Osteoblast (primary cell): ENCODE measurements around the gene PDIA4. TPM values are rescaled to one million over a fixed set of nuclear protein-coding genes. Genes with fewer than 3 reads are reported as not detected.
A peak's percentile ranks its signal among the peaks of the same experiment; 100 is the strongest.

ENCODE experiments used
- DNase-seq: peaks from one replicate; pipeline ENCODE4 v3.0.0; 2011; ENCODE audit warnings: low spot score, mixed read lengths; ENCODE audit not compliant: insufficient read length; ENCODE audit errors: missing footprints
- H2AFZ ChIP-seq: 2 replicates; pipeline ENCODE4 v1.6.0; 2011; ENCODE audit warnings: mild to moderate bottlenecking, low read length
- H3K27ac ChIP-seq: 2 replicates; pipeline ENCODE4 v1.5.1; 2011; ENCODE audit warnings: mild to moderate bottlenecking, low read depth, low read length, moderate library complexity
- H3K27me3 ChIP-seq: 2 replicates; pipeline ENCODE4 v1.6.0; 2012; ENCODE audit warnings: mild to moderate bottlenecking, control low read depth, inconsistent platforms, low read length, moderate library complexity; ENCODE audit not compliant: insufficient read depth
- H3K36me3 ChIP-seq: 2 replicates; pipeline ENCODE4 v1.5.1; 2011; ENCODE audit warnings: mild to moderate bottlenecking, low read length, control low read depth, moderate library complexity; ENCODE audit not compliant: insufficient read depth
- H3K4me1 ChIP-seq: 2 replicates; pipeline ENCODE4 v1.5.1; 2011; ENCODE audit warnings: mild to moderate bottlenecking, low read length, control low read depth, moderate library complexity; ENCODE audit not compliant: insufficient read depth
- H3K4me2 ChIP-seq: 2 replicates; pipeline ENCODE4 v1.6.0; 2011; ENCODE audit warnings: mild to moderate bottlenecking, low read length; ENCODE audit not compliant: insufficient read depth
- H3K4me3 ChIP-seq: fragments of 200-600 bp; sonication (generic); 3 replicates; pipeline ENCODE4 v1.5.1; 2012; ENCODE audit warnings: mild to moderate bottlenecking, low read length, inconsistent platforms; ENCODE audit not compliant: insufficient read depth
- H3K79me2 ChIP-seq: 2 replicates; pipeline ENCODE4 v1.6.0; 2012; ENCODE audit warnings: mild to moderate bottlenecking, low read length, control low read depth, inconsistent platforms; ENCODE audit not compliant: insufficient read depth
- H3K9me3 ChIP-seq: 2 replicates; pipeline ENCODE4 v1.5.1; 2011; ENCODE audit warnings: low read depth, low read length, control low read depth
- H4K20me1 ChIP-seq: 2 replicates; pipeline ENCODE4 v1.6.0; 2012; ENCODE audit warnings: mild to moderate bottlenecking, low read length, control low read depth; ENCODE audit not compliant: insufficient read depth
- total RNA-seq: library from RNA; depleted of rRNA; stranded (reverse); fragments of >200 nt; gene quantifications from 2 replicates; pipeline ENCODE4 v1.2.3, GENCODE V29; 2012
- TF ChIP-seq, protein P1 (sequence below): IDR thresholded peaks from 2 replicates; pipeline ENCODE4 v1.5.1; 2011; ENCODE audit warnings: mild to moderate bottlenecking, low read depth, low read length, moderate library complexity; ENCODE audit errors: extremely low read depth

The PDIA4 gene
- total RNA-seq, 1 donor: 220 TPM

DNA sequence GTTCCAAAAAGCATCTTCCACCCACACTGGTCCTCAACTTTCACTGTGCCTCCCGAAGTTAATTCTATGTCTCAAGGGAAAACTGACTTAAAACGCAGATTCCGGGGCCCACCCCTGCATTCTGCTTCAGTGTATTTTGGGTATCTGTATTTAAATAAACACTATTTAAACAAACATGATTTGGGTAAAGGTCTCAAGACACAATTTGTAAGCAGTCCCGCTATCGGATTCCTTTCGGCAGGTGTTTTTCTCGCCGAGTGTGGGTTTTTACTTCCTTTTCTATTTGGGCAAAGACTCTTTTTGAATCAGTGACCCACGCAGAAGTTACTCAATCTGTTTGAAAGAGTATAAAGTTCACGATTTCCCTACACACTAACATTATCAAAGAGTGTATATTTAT lies 1.2 kb downstream of the PDIA4 start:
- H3K9me3 ChIP-seq: no peaks in the 10 kb centered on the region

DNA sequence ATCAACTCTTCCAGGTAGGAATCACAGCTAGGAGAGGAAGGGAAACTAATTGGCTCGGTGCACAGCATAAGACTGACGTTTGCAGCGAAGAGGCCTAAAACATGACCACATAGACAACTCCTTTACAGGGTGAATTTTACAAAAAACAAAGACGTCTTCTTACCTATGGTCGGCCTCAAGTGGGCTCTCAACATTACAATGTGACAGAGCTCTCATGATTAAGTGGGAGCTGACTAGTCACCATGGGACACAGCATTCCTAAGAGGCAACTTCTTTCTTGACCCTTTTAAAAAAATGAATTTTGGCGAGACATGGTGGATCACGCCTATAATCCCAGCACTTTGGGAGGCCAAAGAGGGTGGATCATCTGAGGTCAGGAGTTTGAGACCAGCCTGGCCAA lies 4.6 kb downstream of the PDIA4 start:
- Histone ChIP-seq H3K36me3 (peaks cover 16% of the 10 kb centered on the region), H4K20me1 (peaks cover 16% of the 10 kb centered on the region), H3K27ac (no peak overlapping the region), H3K27me3 (no peaks in the 10 kb centered on the region), H3K4me2 (no peak overlapping the region), H3K9me3 (no peaks in the 10 kb centered on the region), H3K79me2 (peaks cover 78% of the 10 kb centered on the region), H3K4me1 (peaks cover 21% of the 10 kb centered on the region), H2AFZ (no peak overlapping the region), H3K4me3 (no peak overlapping the region)
- no peak for DNase-seq
- TF ChIP-seq, protein P1, sequence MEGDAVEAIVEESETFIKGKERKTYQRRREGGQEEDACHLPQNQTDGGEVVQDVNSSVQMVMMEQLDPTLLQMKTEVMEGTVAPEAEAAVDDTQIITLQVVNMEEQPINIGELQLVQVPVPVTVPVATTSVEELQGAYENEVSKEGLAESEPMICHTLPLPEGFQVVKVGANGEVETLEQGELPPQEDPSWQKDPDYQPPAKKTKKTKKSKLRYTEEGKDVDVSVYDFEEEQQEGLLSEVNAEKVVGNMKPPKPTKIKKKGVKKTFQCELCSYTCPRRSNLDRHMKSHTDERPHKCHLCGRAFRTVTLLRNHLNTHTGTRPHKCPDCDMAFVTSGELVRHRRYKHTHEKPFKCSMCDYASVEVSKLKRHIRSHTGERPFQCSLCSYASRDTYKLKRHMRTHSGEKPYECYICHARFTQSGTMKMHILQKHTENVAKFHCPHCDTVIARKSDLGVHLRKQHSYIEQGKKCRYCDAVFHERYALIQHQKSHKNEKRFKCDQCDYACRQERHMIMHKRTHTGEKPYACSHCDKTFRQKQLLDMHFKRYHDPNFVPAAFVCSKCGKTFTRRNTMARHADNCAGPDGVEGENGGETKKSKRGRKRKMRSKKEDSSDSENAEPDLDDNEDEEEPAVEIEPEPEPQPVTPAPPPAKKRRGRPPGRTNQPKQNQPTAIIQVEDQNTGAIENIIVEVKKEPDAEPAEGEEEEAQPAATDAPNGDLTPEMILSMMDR: no peak

More for the DNA sequence above, 1.2 kb downstream of the PDIA4 start:
- no peak for DNase-seq
- peak overlapping the region; percentile 92 for H3K4me2 ChIP-seq
- TF ChIP-seq, protein P1: no peak
- peaks cover 8% of the 10 kb centered on the region for H4K20me1 ChIP-seq
- H3K27ac ChIP-seq: peak overlapping the region; percentile 12
- H3K79me2 ChIP-seq: peaks cover 60% of the 10 kb centered on the region
- no peaks in the 10 kb centered on the region for H3K27me3 ChIP-seq
- no peak overlapping the region for H2AFZ ChIP-seq
- peaks cover 4% of the 10 kb centered on the region for H3K36me3 ChIP-seq
- peak overlapping the region; percentile 94 for H3K4me3 ChIP-seq
- peaks cover 23% of the 10 kb centered on the region for H3K4me1 ChIP-seq

DNA sequence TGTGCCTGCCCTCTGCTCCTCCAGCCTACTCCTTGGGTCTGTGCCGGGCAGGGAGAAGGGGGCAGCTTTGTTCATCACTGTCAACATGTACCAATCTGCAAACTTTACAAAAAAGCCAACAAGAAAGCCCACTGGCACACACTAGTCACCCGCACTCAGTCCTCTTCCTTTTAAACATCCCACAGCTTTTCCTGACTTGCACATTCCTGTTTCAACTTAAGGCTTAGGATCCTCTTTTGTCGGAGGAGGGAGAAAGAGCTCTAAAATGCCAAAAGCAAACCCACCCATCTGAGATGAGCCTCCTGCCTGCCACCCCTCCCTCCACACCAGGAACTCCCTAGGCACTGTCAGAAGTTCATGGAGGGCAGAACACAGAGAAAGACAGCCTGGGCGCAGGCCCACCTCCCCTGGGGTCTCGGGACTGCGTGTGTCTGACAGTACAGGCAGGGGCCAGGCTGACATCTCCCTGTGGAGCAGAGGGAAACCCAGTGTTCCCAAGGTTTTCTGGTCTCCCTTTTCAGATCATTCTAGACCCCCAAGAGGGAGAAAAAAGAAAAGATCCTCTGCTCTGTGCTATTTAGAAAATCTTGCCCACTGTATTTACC lies 5.4 kb downstream of the PDIA4 start:
- H3K4me3 ChIP-seq: no peak overlapping the region
- H4K20me1 ChIP-seq: peaks cover 16% of the 10 kb centered on the region
- H3K79me2 ChIP-seq: peaks cover 74% of the 10 kb centered on the region
- no peak overlapping the region for H3K4me2 ChIP-seq
- H3K27ac ChIP-seq: peak overlapping the region; percentile 41
- no peaks in the 10 kb centered on the region for H3K27me3 ChIP-seq
- H3K9me3 ChIP-seq: no peaks in the 10 kb centered on the region
- H3K4me1 ChIP-seq: peaks cover 21% of the 10 kb centered on the region
- DNase-seq: no peak
- peak overlapping the region; percentile 47 for H2AFZ ChIP-seq
- TF ChIP-seq, protein P1: no peak
- H3K36me3 ChIP-seq: peaks cover 23% of the 10 kb centered on the region

DNA sequence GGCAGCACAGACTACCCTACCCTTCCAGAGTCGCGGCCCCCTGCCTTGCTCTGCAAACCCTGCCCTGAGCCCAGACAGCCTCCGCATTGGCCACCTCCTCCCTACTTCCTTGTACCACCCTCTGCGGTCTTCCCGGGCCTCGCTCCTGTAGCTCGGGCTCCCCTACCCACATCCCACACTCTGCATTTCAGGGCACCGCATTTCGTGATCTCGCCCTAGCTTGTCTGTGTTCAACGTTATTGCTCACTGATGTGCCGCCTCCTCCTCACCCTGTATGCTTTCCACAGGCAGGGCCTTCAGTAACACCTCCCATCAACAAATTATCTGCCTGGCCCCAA lies 6.6 kb downstream of the PDIA4 start:
- H2AFZ ChIP-seq: peak overlapping the region; percentile 62
- peaks cover 29% of the 10 kb centered on the region for H3K36me3 ChIP-seq
- peaks cover 16% of the 10 kb centered on the region for H4K20me1 ChIP-seq
- H3K4me1 ChIP-seq: peaks cover 12% of the 10 kb centered on the region
- peaks cover 63% of the 10 kb centered on the region for H3K79me2 ChIP-seq
- peak overlapping the region; percentile 19 for H3K4me3 ChIP-seq
- peak overlapping the region; percentile 28 for H3K27ac ChIP-seq
- TF ChIP-seq, protein P1: no peak
- DNase-seq: no peak
- no peaks in the 10 kb centered on the region for H3K9me3 ChIP-seq
- H3K4me2 ChIP-seq: peak overlapping the region; percentile 36
- H3K27me3 ChIP-seq: no peaks in the 10 kb centered on the region
